ENCODE measurements around the gene FAM193A.

DNA sequence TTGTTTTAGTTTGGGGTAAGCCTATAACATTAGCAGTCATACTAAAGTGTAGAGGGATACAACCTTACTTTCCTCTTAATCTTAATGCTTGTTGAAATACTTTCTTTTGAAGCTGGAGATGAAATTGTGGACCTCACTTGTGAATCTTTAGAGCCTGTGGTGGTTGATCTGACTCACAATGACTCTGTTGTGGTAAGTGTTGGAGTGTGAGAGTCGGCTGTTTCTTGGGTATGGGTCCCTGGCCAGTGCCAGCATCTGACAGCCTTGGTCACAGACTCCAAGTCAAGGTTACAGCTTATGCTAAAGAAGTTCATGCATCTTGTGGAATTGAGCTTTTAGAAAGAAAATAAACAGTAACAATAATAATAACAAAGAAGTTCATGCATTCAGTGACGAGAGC, 35.9 kb upstream of the FAM193A start:
- TF ChIP-seq, protein P1, sequence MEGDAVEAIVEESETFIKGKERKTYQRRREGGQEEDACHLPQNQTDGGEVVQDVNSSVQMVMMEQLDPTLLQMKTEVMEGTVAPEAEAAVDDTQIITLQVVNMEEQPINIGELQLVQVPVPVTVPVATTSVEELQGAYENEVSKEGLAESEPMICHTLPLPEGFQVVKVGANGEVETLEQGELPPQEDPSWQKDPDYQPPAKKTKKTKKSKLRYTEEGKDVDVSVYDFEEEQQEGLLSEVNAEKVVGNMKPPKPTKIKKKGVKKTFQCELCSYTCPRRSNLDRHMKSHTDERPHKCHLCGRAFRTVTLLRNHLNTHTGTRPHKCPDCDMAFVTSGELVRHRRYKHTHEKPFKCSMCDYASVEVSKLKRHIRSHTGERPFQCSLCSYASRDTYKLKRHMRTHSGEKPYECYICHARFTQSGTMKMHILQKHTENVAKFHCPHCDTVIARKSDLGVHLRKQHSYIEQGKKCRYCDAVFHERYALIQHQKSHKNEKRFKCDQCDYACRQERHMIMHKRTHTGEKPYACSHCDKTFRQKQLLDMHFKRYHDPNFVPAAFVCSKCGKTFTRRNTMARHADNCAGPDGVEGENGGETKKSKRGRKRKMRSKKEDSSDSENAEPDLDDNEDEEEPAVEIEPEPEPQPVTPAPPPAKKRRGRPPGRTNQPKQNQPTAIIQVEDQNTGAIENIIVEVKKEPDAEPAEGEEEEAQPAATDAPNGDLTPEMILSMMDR (optimal IDR thresholded peaks at IDR 0.05 in 1 of 3, IDR thresholded peaks at IDR 0.05 in 1 of 3, conservative IDR thresholded peaks at IDR 0.05 in 1 of 3; ENCODE audit: extremely low read depth in 1 of 3, insufficient read depth in 2 of 3, low read length in 3 of 3), result no peak
- TF ChIP-seq EZH2 (IDR thresholded peaks at IDR 0.05; ENCODE audit: low read length), result no peak
